Gastrocnemius medialis (tissue), 4 donors: ENCODE measurements around the gene DNMT3L. TPM values are rescaled to one million over a fixed set of nuclear protein-coding genes. Genes with fewer than 3 reads are reported as not detected.

Source experiments
- ATAC-seq, 2 donors: fragments of 150-250 bp; one replicate each; pipeline ENCODE4 v1.9.1; 2016
- DNase-seq, 2 donors: peaks; one replicate each; pipeline ENCODE4 v3.0.0-alpha.2; 2019
- H3K27ac ChIP-seq, 4 donors: fragments of 200-600 bp; sonication (generic); 1 replicate in 1 of 4; 2 replicates in 3 of 4; pipeline ENCODE4 v1.5.1; 2016 to 2018; ENCODE audit warnings: mild to moderate bottlenecking in 2 of 4, moderate library complexity in 1 of 4
- H3K27me3 ChIP-seq, 3 donors: fragments of 200-600 bp; sonication (generic) in 2 of 3; 1 replicate in 1 of 3; 2 replicates in 2 of 3; pipeline versions ENCODE4 v1.5.1 to v1.6.0; 2016 to 2019; ENCODE audit warnings: mild to moderate bottlenecking in 1 of 3, moderate library complexity in 1 of 3
- H3K36me3 ChIP-seq, 2 donors: fragments of 200-600 bp; sonication (generic) in 1 of 2; one replicate each; pipeline ENCODE4 v1.5.1; 2017 to 2018
- H3K4me1 ChIP-seq, 2 donors: fragments of 200-600 bp; sonication (generic) in 1 of 2; one replicate each; pipeline ENCODE4 v1.5.1; 2016 to 2017; ENCODE audit warnings: mild to moderate bottlenecking in 2 of 2
- H3K4me3 ChIP-seq, 4 donors: fragments of 200-600 bp; sonication (generic) in 3 of 4; 1 replicate in 1 of 4; 2 replicates in 3 of 4; pipeline ENCODE4 v1.5.1; 2016 to 2019; ENCODE audit warnings: mild to moderate bottlenecking in 2 of 4
- H3K9me3 ChIP-seq, 3 donors: fragments of 200-600 bp; sonication (generic) in 2 of 3; 1 replicate in 1 of 3; 2 replicates in 2 of 3; pipeline ENCODE4 v1.5.1; 2016 to 2019
- CTCF ChIP-seq, 5 experiments: fragments of 450-650 bp in 3 of 5; fragments of 200-600 bp in 2 of 5; sonication (generic) in 2 of 5; IDR thresholded peaks in 4 of 5; conservative IDR thresholded peaks in 1 of 5; 1 replicate in 4 of 5; 2 replicates in 1 of 5; pipeline ENCODE4 v1.5.1; 2016 to 2019; ENCODE audit warnings: antibody characterized with exemption in 5 of 5, mild to moderate bottlenecking in 3 of 5, moderate library complexity in 3 of 5
- POLR2A ChIP-seq, 2 donors: fragments of 450-650 bp; IDR thresholded peaks; one replicate each; pipeline ENCODE4 v1.6.1; 2017; ENCODE audit warnings: antibody characterized with exemption in 2 of 2, mild to moderate bottlenecking in 2 of 2, moderate library complexity in 2 of 2
- in situ Hi-C, 4 donors: fragments of 200-750 bp; cut with MboI; loops; one replicate each; pipeline versions ENCODE4 v1.15.0 to v1.8.0; 2017; ENCODE audit warnings: low sequenced_read_pairs in 4 of 4
- intact Hi-C: fragments of 100-400 bp; cut with DNase I; formaldehyde crosslinking; loops from one replicate; pipeline ENCODE4 v1.15.1; 2023; ENCODE audit warnings: low total_unique reads
- total RNA-seq, 4 donors: library from RNA; depleted of rRNA; stranded (reverse); fragments of >200 nt; gene quantifications; one replicate each; pipeline versions ENCODE4 v1.1.0 to v1.2.3, GENCODE V29; 2016

DNMT3L gene
- not detected for total RNA-seq

GRCh38 chr21:44261675-44262295 lies at the start of gene DNMT3L:
TSS of gene DNMT3L (minus strand) at chr21:44261897. CDS start at chr21:44261259, 638 bp downstream.
- Histone ChIP-seq H3K4me3 (no peak within 1 kb of the TSS), H3K27me3 (peaks cover 0 to 3% (median 0%) of the 10 kb centered on the region in 3 donors), H3K9me3 (no peaks in the 10 kb centered on the region), H3K27ac (no peak within 1 kb of the TSS), H3K4me1 (no peaks in the 10 kb centered on the region), H3K36me3 (no peaks in the 10 kb centered on the region)
- intact Hi-C loops, result no loop called here
- DNase-seq, result no peak
- no peak for ATAC-seq
- no peak for TF ChIP-seq CTCF (IDR thresholded peaks at IDR 0.05 in 4 of 5, conservative IDR thresholded peaks at IDR 0.05 in 1 of 5)
- TF ChIP-seq POLR2A (IDR thresholded peaks at IDR 0.05), result no peak
- in situ Hi-C loops, result no loop called here

- intact Hi-C loops, result loop anchor here (10.0 kb wide), 1 partner anchor 64 kb away; no protein-coding TSS in a partner anchor
- TF ChIP-seq CTCF (IDR thresholded peaks at IDR 0.05 in 4 of 5, conservative IDR thresholded peaks at IDR 0.05 in 1 of 5) (no peak), POLR2A (IDR thresholded peaks at IDR 0.05) (no peak)
These were observed 49.2 kb upstream of the DNMT3L start for GRCh38 chr21:44310628-44311507.

GRCh38 chr21:44306936-44307704 lies 45.4 kb upstream of the DNMT3L start:
- no peak for ATAC-seq
- no peak overlapping the region for H3K27ac ChIP-seq
- H3K4me3 ChIP-seq, result no peak overlapping the region
- TF ChIP-seq CTCF (IDR thresholded peaks at IDR 0.05 in 4 of 5, conservative IDR thresholded peaks at IDR 0.05 in 1 of 5), result no peak
- intact Hi-C loops (no loop called here), in situ Hi-C loops (no loop called here)
- H3K27me3 ChIP-seq, result no peaks in the 10 kb centered on the region
- H3K4me1 ChIP-seq, result peaks cover 0 to 4% of the 10 kb centered on the region in 2 donors
- H3K36me3 ChIP-seq, result no peaks in the 10 kb centered on the region
- no peaks in the 10 kb centered on the region for H3K9me3 ChIP-seq
- DNase-seq, result no peak

More at GRCh38 chr21:44310628-44311507, 49.2 kb upstream of the DNMT3L start:
- Histone ChIP-seq H3K4me3 (no peak overlapping the region), H3K27me3 (no peaks in the 10 kb centered on the region), H3K4me1 (no peaks in the 10 kb centered on the region), H3K27ac (no peak overlapping the region), H3K36me3 (no peaks in the 10 kb centered on the region), H3K9me3 (no peaks in the 10 kb centered on the region)
- in situ Hi-C loops, result no loop called here
- ATAC-seq (no peak), DNase-seq (no peak)

- ATAC-seq (no peak), DNase-seq (no peak)
- Histone ChIP-seq H3K27me3 (no peaks in the 10 kb centered on the region), H3K4me1 (peaks cover 6 to 11% of the 10 kb centered on the region in 2 donors), H3K9me3 (no peaks in the 10 kb centered on the region), H3K27ac (no peak overlapping the region), H3K36me3 (no peaks in the 10 kb centered on the region), H3K4me3 (no peak overlapping the region)
- intact Hi-C loops (no loop called here), in situ Hi-C loops (no loop called here)
- no peak for TF ChIP-seq POLR2A (IDR thresholded peaks at IDR 0.05)
- no peak for TF ChIP-seq CTCF (IDR thresholded peaks at IDR 0.05 in 4 of 5, conservative IDR thresholded peaks at IDR 0.05 in 1 of 5)
These were observed 44.0 kb upstream of the DNMT3L start for GRCh38 chr21:44305691-44306090.
